Measurements from ENCODE around the gene DSEL.
A peak's percentile ranks its signal among the peaks of the same experiment; 100 is the strongest.

Gene DSEL

DNA sequence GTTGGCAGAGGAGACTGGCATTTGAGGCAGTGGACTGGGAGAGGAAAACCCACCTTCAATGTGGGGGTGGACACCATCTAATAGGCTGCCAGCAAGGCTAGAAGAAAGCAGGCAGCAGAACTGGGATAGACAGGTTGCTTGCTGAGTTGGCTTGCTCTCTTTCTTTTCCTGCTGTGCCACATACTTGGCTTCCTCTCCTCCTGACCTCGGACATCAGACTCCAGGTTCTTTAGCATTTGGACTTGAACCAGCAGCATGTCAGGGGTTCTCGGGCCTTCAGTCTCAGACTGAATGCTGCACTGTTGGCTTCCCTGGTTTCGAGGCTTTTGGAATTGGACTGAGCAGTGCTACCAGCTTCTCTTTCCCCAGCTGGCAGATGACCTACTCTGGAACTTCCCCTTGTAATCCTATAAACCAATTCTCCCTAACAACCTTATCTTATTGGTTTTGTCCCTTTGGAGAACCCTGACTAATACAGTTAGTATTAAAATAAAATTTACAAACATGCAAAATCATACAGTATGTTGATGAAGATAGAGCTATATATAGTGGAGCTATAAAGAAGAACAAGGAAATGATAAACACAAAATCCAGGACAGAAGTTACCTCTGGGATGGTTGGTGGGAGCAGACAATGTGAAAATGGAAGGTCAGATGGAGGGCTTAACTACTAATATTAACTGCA lies 15.9 kb downstream of the DSEL start:
- DNase-seq (ENCODE audit: low read depth, low spot score) = no peak

DNA sequence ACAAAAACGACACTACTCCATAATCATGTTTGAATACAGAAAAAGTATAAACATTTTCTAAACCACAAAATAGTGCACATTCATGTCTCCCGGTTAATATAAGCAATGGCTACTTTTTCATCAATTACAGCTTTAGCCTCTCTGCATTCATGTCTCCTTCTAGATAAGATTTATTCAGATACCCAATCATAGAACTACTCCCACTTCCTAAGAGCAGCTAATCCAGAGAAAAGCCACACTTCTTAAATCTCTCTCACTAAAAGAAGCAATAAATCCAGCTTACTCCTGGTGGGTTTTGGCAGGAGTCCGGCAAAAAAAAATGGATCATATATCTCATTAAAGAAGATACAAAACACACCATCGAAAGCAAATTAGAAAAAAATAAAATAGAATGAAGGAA lies 20.1 kb downstream of the DSEL start:
- DNase-seq (ENCODE audit: low read depth, low spot score) = no peak

GRCh38 chr18:67486534-67486933 lies 30.0 kb downstream of the DSEL start:
- no peak for DNase-seq (ENCODE audit: low read depth, low spot score)

DNA sequence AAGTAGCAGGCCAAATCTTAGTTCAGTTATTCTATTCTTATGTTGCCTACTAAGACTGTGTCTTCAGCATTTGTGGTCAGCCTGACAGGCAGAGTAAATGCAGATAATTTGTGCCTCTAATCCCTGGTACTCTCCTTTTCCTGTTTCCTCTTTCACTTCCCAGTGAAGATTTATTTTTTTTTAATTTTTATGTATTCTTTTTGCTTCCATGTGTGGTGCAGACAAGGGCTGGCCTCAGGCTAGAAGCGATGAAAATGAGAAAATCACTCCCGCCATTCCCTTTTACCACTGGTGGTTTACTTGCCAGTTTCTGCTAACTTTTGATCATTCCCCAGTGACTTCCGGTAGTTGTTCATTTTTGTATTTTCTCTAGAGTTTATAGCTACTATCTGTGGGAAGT lies 30.9 kb downstream of the DSEL start:
- DNase-seq (ENCODE audit: low read depth, low spot score) = no peak

GRCh38 chr18:67484458-67484857 lies 32.1 kb downstream of the DSEL start:
- no peak for DNase-seq (ENCODE audit: low read depth, low spot score)

- no peak for DNase-seq (ENCODE audit: low read depth, low spot score)
Measured at GRCh38 chr18:67483952-67484351, 32.6 kb downstream of the DSEL start.

DNA sequence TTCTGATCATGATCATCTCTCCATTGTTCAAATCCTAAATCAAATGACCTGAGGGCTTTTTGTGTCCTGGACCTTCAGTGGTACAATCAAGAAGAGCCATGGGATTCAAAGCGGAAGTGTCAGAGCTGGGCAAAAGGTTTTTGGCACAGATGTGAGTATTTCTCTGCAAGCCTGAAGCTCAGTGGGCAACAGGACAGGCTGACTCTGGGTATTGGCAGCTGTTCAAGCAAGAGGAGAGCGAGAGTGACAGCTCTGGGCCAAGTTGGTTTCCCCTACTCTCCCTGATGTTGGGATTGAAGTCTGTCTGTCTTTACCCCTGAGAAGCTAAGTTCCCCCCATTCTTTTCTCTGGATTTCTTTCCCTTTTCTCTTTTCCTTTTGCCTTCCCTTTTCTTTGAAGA lies 33.3 kb downstream of the DSEL start:
- DNase-seq (ENCODE audit: low read depth, low spot score) = no peak

GRCh38 chr18:67478249-67478648 lies 38.3 kb downstream of the DSEL start:
- no peak for DNase-seq (ENCODE audit: low read depth, low spot score)

- DNase-seq (ENCODE audit: low read depth, low spot score) = no peak
Measured at GRCh38 chr18:67477522-67477921, 39.0 kb downstream of the DSEL start.

GRCh38 chr18:67476585-67476984 lies 39.9 kb downstream of the DSEL start:
- no peak for DNase-seq (ENCODE audit: low read depth, low spot score)

DNA sequence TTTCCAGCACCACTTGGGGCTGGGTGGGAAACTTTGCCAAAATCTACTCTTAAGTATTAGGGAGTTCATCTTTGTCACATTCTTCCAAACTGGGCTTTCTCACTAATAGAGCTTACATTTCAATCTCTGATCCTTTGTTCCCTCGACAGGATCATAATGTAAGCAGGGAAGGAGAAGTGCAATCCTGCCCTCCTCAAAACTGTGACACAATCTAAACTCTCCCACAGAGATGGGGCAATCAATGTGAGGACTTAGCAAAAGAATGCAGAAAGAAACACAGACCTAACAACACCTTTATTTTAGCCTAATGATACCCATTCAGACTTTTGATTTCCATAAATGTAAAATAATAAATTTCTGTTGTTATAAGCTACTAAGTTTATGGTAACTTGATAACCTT lies 40.8 kb downstream of the DSEL start:
- no peak for DNase-seq (ENCODE audit: low read depth, low spot score)

GRCh38 chr18:67468038-67468437 lies 48.5 kb downstream of the DSEL start:
- DNase-seq (ENCODE audit: low read depth, low spot score) = no peak

GRCh38 chr18:67467188-67467587 lies 49.3 kb downstream of the DSEL start:
- no peak for DNase-seq (ENCODE audit: low read depth, low spot score)

DNA sequence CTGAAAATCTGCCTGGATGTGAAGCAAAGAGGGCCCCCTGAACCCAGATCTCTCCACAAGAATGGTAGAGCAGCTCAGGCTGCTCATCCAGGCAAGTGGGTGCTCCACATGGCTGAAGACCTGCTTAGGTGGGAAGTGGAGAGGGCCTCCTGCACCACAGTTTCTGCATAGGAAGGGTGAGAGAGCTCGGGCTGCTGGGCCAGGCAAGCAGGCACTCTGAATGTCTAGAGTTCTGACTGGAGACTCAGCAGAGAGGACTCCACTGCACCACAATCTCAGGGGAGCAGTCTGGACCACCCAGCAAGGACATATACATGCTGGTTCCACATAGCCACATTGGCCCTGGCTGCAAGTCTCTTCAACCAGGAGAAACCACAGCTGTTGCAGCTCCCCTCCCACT lies 52.0 kb downstream of the DSEL start:
- no peak for DNase-seq (ENCODE audit: low read depth, low spot score)

DNA sequence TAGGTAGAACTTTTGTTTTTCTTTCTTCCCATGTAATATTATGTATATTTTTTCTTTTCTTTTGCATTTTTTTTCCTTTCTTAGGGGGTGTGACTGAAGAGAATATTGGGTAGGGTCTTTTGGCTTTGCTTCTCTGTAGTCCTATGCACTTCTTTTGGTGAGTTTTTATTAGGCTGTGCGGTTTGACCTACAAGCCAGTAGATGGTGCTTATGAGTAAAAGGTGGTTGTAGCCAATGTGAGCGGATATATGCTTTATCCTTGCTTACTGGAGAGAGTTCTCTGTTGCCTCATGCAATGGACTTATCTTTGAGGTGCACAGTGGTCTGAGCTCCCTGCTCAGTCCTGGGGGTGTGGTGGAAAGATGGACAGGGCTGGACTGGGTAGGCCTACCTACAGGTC lies 52.7 kb downstream of the DSEL start:
- DNase-seq (ENCODE audit: low read depth, low spot score) = peak; percentile 15

GRCh38 chr18:67456711-67457110 lies 59.8 kb downstream of the DSEL start:
- no peak for DNase-seq (ENCODE audit: low read depth, low spot score)

Measured in ELF-1 (cell line).